HFF-Myc (cell line): ENCODE results near the gene ZNF107.
A peak's percentile ranks its signal among the peaks of the same experiment; 100 is the strongest.

Experiments
- DNase-seq: peaks from one replicate; pipeline ENCODE4 v3.0.0-alpha.2; 2011; ENCODE audit warnings: low read depth; ENCODE audit errors: extremely low read depth
- H3K4me3 ChIP-seq: replicated peaks from 2 replicates; pipeline ENCODE4 v1.5.1; 2011; ENCODE audit warnings: low read depth, mild to moderate bottlenecking, control low read depth, low read length
- CTCF ChIP-seq: IDR thresholded peaks from 2 replicates; pipeline ENCODE4 v1.5.1; 2012; ENCODE audit warnings: mild to moderate bottlenecking, low read depth, low read length, control low read depth; ENCODE audit errors: missing control alignments

Gene ZNF107

GRCh38 chr7:64665980-64666662 lies at the start of gene ZNF107:
TSS of gene ZNF107 (plus strand) at chr7:64666133. CDS start at chr7:64666283, 150 bp downstream.
- no peak for TF ChIP-seq CTCF
- H3K4me3 ChIP-seq: peak within 1 kb of the TSS; percentile 66
- peak; percentile 87 for DNase-seq

DNA sequence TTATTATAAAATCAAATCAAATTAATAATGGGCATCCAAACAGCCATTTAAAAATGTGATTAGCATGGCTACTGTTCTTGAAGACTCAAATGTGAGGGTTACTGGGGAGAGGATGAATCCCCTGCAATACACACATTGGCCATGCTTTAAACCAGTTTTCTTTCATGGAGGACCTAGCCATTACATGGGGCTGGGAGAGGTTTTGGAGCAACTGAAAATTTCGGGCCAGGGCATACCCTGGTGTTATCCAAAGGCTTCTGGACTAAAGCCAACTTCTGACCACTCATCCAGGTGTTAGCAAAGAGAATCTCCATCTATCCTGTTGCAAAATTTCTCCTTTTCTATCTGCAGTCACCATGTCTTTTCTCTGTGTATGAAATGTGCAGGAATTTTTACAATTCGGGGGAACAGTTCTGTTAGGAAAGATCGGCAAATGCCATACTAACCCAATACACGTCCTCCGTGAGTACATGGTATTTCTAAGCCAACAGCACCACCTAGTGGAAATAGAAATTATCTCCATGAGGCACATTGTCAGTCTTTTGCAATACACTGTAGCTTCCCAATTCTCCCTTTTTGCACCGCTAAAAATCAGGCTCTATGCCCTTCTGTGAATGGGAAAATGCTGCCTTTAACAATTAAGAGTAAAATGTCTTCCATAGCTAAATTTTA lies 47.0 kb upstream of the ZNF107 start:
- peak; percentile 19 for DNase-seq
- peak; percentile 26 for TF ChIP-seq CTCF
- no peak overlapping the region for H3K4me3 ChIP-seq

DNA sequence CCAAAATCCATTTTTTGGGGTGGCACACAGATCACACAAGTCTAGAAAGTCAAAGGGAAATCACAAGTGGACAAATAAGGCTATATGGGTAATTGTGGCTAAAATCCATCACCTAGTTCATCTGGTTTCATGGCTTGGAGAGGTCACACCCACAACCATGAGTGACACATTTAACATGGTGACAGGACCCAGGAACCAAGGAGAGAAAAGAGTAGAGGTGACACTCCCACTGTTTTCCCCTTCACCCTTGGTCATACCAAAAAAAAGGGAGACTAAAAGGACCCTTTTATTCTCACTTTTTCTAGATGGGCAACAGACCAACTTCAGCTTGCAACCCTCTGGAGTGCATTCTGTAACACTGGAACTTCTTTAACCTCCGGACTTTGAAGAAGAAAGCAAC lies 46.2 kb upstream of the ZNF107 start:
- DNase-seq: no peak
- TF ChIP-seq CTCF: no peak
- H3K4me3 ChIP-seq: no peak overlapping the region

- no peak for TF ChIP-seq CTCF
- H3K4me3 ChIP-seq: no peak overlapping the region
- DNase-seq: no peak
Measured at GRCh38 chr7:64621656-64622055, 44.3 kb upstream of the ZNF107 start.

DNA sequence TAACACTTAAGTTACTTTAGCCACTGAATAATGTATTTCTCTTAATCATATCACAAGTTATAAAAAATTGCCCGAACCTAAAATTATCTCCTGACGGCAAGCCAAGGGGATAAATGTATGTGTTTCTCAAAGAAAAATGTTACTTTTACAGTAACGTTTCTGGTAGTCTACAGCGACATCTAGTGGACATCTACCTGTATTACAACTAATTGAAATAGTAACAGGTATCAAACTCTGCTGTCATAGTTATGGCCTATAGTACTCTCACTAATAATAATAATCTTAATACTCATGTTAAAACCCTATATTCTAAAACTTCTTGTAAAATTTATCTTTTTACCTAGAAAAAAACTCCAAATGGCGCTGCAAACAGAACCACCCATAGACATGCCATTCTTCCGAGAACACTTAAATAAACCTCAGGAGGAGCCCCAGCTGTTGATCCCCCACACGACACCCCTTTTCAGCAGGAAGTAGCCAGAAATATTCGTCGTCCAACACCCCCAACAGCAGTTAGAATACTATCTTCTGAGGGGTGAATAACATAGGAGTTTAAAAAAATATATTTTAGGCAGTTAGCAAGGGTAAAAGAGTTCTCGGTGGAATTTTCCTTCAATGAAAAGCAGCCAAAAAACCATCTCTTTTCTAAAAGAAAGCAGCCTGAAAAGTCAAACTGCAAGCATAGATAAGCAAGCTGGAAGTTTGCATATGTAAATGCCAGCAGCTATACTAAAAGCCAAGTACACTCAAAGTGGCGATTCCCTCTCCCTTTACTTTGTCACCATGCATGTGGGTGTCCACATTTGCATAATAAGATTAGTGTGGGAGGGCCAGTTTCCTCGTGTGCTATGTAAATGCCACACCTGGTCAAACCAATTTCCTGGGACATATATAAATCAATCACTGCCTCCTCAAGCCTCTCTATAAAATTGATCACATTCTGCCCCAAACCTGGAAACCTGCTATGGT lies 40.5 kb upstream of the ZNF107 start:
- no peak for DNase-seq
- H3K4me3 ChIP-seq: no peak overlapping the region
- TF ChIP-seq CTCF: peak; percentile 40

DNA sequence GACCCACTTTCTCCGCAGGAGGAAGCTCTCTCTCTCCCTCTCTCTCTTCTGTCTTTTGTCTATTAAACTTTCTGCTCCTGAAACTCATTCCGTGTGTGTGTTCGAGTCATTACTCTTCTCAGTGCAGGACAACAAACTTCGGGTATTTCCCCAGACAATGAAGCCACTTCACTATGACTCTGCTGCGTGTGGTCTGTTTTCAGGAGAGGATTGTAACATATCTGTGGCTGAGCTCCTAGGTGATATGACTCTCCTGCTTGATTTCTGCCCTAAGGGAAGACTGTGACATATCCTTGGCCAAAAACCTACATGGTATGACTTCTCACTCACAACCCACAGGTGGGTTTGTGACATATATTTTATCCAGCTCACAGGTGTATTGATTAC lies 39.9 kb upstream of the ZNF107 start:
- TF ChIP-seq CTCF: no peak
- H3K4me3 ChIP-seq: no peak overlapping the region
- DNase-seq: no peak
